OCI-M2 (cell line): ENCODE data around the gene COPA.
"Not testable (repeated sequence)": the region's sequence is repeated elsewhere in the genome, so short reads cannot be mapped to it uniquely, and the experiment has no call there.

Source experiments
- DNase-seq: peaks from one replicate; lab custom pipeline; 2025; ENCODE audit not compliant: unreplicated experiment; lab: John Stamatoyannopoulos, UW

The COPA gene

DNA sequence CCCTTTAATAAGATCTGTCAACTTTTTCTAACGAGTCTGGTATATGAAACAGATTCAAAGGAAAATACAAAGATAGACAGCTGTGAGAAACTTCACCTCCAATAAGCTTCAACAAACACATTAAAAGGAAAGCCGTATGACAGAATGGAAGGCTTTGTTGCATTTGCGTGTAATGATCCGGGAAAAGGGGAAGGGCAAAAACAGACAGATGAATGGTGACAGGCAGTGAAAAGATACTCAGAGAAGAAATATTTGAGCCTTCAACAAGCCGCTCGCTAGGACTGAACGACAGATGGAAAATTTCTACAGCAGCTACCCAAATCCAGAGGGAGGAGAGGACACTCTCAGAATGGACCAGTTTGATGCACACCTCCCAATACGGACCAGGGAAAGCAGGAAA is 14.9 kb downstream of the COPA start:
- DNase-seq = no peak

DNA sequence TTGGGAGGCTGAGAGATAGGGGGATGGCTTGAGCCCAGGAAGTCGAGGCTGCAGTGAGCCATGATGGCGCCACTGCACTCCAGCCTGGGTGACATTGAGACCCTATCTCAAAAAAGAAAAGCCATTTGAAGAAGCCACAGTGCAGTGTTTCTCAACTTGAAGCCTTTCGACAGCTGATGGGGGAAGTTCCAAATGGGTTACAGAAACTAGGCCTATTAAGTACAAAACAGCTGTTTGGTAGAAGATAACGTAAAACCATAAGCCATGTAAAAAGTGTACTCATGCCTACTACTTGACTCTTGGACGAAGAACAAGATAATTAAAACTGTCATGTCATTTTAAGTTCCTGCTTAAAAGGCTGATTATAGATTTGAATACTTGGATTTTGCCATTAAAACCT is 16.6 kb downstream of the COPA start:
- no peak for DNase-seq

GRCh38 chr1:160325252-160325651 is 17.8 kb downstream of the COPA start:
- no peak for DNase-seq

GRCh38 chr1:160322831-160323230 is 20.2 kb downstream of the COPA start:
- no peak for DNase-seq

DNA sequence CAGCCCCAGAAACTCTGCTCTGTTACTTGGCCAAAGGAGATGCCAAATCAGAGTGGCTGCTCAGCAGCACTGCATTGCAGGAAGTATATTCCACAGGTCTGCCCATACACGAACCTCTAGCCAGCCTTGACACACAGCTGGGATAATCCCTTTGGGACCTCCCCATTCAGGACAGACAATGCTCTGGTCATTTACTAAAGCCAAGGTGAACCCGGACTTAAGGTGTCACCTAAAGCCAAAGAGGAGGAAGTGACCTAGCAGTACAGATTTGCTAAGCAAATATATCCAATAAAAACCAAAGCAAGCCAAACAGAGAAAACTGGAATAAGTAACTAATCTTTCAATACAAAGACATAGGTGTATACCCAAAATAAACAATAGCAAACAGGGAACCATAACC is 27.7 kb downstream of the COPA start:
- no peak for DNase-seq

GRCh38 chr1:160309571-160309970 is 33.5 kb downstream of the COPA start:
- DNase-seq = no peak

DNA sequence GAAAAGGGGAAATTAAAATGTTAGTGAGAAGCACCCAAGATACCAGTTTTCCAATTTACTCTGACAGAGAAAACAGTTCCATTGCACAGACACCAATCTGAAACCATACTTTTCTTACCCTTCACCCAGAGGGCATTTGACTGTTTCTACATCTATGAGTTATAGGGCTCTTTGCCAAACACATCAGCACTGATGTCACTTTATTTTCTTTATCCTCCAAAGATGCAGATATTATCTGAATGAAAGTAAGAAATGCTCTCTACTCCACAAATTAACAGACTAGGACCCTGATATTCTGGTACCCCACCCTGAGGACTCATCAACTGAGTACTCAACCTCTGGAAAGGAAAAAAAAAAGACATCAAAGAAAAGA is 33.9 kb downstream of the COPA start:
- no peak for DNase-seq

- DNase-seq = no peak
Observed at GRCh38 chr1:160308451-160309184, 34.4 kb downstream of the COPA start.

DNA sequence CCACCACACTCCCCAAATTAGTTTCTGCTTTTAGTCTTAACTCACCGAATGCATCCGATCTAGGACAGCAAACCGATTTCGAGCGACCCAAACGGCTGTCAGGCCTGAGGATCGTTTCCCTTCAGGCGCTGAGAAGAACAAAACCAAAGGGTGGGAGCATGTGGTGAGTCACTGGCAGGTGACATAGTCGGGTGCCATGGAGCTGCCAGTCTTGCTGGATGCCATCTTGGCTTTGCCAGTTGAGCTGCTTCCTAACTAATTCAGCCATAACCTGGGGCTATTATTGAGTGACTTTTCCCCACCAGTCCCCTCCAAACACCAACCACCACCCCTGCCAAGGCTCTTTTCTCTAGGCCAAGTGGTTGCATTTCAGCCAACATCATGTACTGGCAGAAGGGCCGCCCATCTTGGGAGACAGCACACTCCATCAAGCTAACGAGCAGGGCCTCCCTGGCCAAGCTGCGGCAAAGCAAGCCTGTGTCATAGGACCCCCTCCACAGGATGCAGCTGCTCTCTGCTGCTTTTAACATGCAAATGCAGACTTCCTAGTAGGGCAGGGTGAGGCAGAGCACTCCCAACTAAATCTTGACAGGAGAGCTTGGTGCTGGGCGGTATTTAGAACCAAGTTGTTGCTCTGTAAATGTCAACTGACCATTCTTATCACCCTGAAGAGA is 35.8 kb downstream of the COPA start:
- no peak for DNase-seq

DNA sequence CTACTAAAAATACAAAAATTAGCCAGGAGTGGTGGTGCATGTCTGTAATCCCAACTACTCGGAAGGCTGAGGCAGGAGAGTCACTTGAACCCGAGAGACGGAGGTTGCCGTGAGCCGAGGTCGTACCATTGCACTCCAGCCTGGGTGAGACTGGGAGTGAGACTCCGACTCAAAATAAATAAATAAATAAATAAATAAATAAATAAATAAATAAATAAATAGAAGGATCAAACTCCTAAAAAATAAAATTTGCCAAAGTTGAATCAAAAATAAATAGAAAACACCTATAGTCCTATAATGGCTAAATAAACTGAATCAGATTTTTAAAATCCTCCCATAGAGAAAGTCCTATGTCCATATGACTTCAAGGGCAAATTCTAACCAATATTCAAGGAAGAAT is 42.9 kb downstream of the COPA start:
- no peak for DNase-seq

DNA sequence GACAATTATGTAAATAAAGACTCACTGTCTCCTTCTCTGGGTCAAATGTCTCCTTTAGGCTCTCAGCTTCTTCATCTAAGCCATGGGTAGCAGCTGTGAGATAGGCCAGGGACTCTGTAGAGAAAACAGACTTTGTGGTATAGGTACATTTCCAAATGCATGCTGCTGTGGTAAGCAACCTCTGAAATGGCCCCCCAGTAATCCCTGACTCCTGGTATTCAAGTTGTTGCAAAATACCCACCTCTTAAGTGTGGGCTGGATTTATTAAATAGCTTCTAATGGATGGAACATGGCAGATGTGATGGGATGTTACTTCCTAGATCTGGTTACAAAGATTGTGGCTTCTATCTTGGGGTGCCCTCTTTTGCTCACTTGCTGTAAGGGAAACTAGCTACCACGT is 47.0 kb downstream of the COPA start:
- no peak for DNase-seq

GRCh38 chr1:160293020-160293968 is 49.8 kb downstream of the COPA start:
- no peak for DNase-seq

DNA sequence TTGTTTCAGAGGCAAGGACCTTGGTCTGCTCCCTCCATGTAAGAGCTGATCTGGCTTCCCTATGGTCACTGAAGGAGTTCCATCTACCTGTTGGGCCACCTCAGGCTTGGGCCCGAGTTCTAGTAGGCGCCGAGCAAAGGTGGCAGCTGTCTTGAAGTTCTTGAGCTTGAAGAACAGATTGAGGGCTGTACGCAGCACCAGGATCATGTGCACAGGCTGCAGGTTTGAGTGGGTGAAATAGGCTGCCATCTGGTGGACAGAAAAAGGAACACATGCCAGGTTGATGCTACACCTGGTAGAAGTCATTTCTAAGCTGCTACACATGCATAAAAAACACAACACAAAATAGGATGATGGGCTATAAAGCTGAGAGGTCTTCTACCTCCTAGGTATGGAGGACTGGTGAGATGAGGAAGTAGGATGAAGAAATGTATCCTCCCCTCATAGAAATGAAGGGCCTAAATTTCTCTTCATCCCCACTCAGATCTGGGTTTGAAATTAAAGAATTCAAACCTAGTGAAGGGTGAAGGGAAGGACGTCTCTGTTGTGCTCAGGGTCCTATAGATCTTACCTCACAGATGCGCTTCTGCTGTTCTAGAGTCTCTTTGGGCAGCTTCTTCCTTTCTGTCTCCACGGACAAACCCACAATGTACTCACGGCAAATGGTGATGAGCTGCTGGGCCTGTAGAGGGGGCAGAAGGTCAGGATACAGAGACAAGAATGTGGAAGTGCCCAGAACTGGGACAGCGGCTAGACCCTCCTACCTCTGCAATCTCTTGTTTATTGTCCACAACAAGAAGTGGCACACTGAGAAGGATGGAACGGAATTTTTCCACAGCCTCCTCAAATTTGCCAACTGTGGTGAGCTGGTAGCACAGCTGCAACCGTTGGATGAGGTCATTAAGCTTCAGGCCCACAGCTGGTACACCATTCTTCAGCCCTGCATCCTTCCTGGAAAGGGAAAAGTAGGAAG is 51.5 kb downstream of the COPA start:
- DNase-seq = no peak

DNA sequence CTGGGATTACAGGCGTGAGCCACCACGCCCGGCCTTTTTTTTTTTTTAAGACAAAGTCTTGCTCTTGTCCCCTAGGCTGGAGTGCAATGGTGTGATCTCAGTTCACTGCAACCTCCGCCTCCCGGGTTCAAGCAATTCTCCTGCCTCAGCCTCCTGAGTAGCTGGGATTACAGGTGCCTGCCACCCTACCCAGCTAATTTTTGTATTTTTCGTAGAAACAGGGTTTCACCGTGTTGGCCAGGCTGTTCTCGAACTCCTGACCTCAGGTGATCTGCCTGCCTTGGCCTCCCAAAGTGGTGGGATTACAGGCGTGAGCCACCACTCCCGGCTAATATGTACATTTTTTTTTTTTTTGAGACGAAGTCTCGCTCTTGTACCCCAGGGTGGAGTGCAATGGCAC is 55.3 kb downstream of the COPA start:
- not testable (repeated sequence) for DNase-seq

DNA sequence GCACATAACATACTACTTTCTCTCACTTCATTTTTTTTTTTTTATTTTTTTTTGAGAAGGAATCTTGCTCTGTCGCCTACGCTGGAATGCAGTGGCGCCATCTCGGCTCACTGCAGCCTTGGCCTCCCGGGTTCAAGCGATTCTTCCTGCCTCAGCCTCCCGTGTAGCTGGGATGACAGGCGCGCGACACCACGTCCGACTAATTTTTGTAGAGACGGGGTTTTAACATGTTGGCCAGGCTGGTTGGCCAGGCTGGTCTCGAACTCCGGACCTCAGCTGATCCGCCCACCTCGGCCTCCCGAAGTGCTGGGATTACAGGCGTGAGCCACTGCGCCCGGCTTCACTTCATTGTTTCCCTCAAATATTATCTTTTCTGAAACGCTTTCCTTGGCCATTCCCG is 57.5 kb downstream of the COPA start:
- DNase-seq = no peak

DNA sequence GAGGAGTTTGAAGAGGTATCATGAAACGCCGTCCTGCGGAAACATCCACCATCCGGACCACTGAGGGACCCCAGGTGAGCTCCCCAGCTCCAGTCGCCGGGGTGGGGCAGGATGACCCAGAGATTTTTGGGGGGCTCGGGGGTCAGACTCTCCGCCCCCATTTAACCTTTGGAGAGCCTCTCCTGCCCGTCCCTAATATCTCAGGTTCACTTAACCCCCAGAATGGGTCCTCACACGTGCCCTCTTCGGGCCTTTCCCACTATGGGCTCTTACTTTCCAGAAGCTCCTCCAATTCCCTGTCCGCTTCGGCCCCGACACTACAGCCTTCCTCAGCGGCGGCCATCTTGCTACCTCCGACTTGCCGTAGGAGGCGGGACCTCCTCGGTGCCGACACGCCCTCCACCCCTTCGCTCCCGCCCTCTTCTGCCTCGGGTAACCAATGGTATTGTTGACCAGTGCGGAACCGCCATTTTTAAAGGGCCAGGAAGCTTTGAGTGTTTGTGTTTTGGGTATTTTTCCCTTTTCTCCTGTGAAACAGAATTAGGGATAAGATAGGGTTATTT is 58.2 kb downstream of the COPA start, which contains the start of gene PEX19:
PEX19 (minus strand) TSS at position 352 of the 563 bp plus-strand sequence; CDS start at position 343, 9 bp downstream.
- DNase-seq = peak; percentile 13

GRCh38 chr1:160284220-160284781 is 58.7 kb downstream of the COPA start:
- DNase-seq = no peak

GRCh38 chr1:160282807-160283206 is 60.2 kb downstream of the COPA start:
- DNase-seq = no peak

GRCh38 chr1:160277987-160278386 is 65.1 kb downstream of the COPA start:
- DNase-seq = no peak

GRCh38 chr1:160277330-160277729 is 65.7 kb downstream of the COPA start:
- no peak for DNase-seq
